Lower leg skin (tissue), 3 donors: Measurements from ENCODE around the gene AGL.

Source experiments
- POLR2A ChIP-seq, 2 donors: fragments of 450-650 bp; IDR thresholded peaks; one replicate each; pipeline ENCODE4 v1.6.1; 2016 to 2017; ENCODE audit warnings: antibody characterized with exemption in 2 of 2, mild to moderate bottlenecking in 1 of 2, moderate library complexity in 1 of 2
- TF ChIP-seq, protein P1 (sequence below), 3 donors: fragments of 450-650 bp; IDR thresholded peaks; one replicate each; pipeline ENCODE4 v1.5.1; 2016; ENCODE audit warnings: antibody characterized with exemption in 3 of 3, mild to moderate bottlenecking in 3 of 3, moderate library complexity in 2 of 3

DNA sequence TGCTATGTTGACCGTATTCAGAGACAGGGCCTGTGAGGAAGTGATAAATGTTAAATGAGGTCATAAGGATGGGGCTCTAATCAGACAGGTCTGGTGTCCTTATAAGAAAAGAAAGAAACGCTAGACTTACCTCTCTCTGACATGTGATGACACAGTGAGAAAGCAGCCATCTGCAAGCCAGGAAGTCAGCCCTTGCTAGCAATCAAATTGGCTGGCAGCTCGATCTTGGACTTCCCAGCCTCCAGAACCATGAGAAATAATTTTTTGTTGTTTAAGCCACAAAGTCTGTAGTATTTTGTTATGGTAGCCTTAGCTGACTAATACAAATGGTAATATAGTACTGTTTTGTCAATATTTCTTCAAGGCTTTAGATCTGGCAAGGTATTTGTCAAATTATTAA lies 25.1 kb upstream of the AGL start:
- TF ChIP-seq, protein P1, sequence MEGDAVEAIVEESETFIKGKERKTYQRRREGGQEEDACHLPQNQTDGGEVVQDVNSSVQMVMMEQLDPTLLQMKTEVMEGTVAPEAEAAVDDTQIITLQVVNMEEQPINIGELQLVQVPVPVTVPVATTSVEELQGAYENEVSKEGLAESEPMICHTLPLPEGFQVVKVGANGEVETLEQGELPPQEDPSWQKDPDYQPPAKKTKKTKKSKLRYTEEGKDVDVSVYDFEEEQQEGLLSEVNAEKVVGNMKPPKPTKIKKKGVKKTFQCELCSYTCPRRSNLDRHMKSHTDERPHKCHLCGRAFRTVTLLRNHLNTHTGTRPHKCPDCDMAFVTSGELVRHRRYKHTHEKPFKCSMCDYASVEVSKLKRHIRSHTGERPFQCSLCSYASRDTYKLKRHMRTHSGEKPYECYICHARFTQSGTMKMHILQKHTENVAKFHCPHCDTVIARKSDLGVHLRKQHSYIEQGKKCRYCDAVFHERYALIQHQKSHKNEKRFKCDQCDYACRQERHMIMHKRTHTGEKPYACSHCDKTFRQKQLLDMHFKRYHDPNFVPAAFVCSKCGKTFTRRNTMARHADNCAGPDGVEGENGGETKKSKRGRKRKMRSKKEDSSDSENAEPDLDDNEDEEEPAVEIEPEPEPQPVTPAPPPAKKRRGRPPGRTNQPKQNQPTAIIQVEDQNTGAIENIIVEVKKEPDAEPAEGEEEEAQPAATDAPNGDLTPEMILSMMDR (IDR thresholded peaks at IDR 0.05): no peak
- no peak for TF ChIP-seq POLR2A (IDR thresholded peaks at IDR 0.05)
